Fibroblast of lung (primary cell): Measurements from ENCODE around the gene ELL.

ENCODE experiments used
- CTCF ChIP-seq, 2 donors: IDR thresholded peaks in 1 of 2; conservative IDR thresholded peaks in 1 of 2; 1 replicate in 1 of 2; 2 replicates in 1 of 2; pipeline ENCODE4 v1.5.1; 2011 to 2012; ENCODE audit warnings: low read length in 2 of 2, control low read depth in 1 of 2, inconsistent platforms in 1 of 2, low read depth in 1 of 2, mild to moderate bottlenecking in 1 of 2
- EZH2 ChIP-seq: IDR thresholded peaks from 2 replicates; pipeline ENCODE4 v1.5.1; 2012; ENCODE audit warnings: low read length, control low read depth, mild to moderate bottlenecking; ENCODE audit errors: missing control alignments

GRCh38 chr19:18460900-18461299 lies 61.0 kb downstream of the ELL start:
- TF ChIP-seq EZH2, result no peak
- no peak for TF ChIP-seq CTCF (conservative IDR thresholded peaks at IDR 0.05 in 1 of 2, IDR thresholded peaks at IDR 0.05 in 1 of 2; ENCODE audit: low read depth in 1 of 2, low read length in 2 of 2)
